Measurements from ENCODE around the gene MPV17L2.

- no peak for TF ChIP-seq POLR2A (IDR thresholded peaks at IDR 0.05; ENCODE audit: low read depth)
- TF ChIP-seq, protein P1, sequence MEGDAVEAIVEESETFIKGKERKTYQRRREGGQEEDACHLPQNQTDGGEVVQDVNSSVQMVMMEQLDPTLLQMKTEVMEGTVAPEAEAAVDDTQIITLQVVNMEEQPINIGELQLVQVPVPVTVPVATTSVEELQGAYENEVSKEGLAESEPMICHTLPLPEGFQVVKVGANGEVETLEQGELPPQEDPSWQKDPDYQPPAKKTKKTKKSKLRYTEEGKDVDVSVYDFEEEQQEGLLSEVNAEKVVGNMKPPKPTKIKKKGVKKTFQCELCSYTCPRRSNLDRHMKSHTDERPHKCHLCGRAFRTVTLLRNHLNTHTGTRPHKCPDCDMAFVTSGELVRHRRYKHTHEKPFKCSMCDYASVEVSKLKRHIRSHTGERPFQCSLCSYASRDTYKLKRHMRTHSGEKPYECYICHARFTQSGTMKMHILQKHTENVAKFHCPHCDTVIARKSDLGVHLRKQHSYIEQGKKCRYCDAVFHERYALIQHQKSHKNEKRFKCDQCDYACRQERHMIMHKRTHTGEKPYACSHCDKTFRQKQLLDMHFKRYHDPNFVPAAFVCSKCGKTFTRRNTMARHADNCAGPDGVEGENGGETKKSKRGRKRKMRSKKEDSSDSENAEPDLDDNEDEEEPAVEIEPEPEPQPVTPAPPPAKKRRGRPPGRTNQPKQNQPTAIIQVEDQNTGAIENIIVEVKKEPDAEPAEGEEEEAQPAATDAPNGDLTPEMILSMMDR (IDR thresholded peaks at IDR 0.05), result no peak
- no peak for TF ChIP-seq POLR2AphosphoS5 (IDR thresholded peaks at IDR 0.05)
Measured at GRCh38 chr19:18232540-18233223, 39.7 kb downstream of the MPV17L2 start.
